Lower leg skin (tissue), 3 donors: Measurements from ENCODE around the gene CDH13.

Source experiments
- POLR2A ChIP-seq, 2 donors: fragments of 450-650 bp; IDR thresholded peaks; one replicate each; pipeline ENCODE4 v1.6.1; 2016 to 2017; ENCODE audit warnings: antibody characterized with exemption in 2 of 2, mild to moderate bottlenecking in 1 of 2, moderate library complexity in 1 of 2
- TF ChIP-seq, protein P1 (sequence below), 3 donors: fragments of 450-650 bp; IDR thresholded peaks; one replicate each; pipeline ENCODE4 v1.5.1; 2016; ENCODE audit warnings: antibody characterized with exemption in 3 of 3, mild to moderate bottlenecking in 3 of 3, moderate library complexity in 2 of 3

- TF ChIP-seq, protein P1, sequence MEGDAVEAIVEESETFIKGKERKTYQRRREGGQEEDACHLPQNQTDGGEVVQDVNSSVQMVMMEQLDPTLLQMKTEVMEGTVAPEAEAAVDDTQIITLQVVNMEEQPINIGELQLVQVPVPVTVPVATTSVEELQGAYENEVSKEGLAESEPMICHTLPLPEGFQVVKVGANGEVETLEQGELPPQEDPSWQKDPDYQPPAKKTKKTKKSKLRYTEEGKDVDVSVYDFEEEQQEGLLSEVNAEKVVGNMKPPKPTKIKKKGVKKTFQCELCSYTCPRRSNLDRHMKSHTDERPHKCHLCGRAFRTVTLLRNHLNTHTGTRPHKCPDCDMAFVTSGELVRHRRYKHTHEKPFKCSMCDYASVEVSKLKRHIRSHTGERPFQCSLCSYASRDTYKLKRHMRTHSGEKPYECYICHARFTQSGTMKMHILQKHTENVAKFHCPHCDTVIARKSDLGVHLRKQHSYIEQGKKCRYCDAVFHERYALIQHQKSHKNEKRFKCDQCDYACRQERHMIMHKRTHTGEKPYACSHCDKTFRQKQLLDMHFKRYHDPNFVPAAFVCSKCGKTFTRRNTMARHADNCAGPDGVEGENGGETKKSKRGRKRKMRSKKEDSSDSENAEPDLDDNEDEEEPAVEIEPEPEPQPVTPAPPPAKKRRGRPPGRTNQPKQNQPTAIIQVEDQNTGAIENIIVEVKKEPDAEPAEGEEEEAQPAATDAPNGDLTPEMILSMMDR (IDR thresholded peaks at IDR 0.05) = no peak
- no peak for TF ChIP-seq POLR2A (IDR thresholded peaks at IDR 0.05)
These were observed 469.3 kb downstream of the CDH13 start for GRCh38 chr16:83095941-83096692.
